22Rv1 (cell line): ENCODE data around the gene UBE2H.

Source experiments
- CTCF ChIP-seq: fragments of 450-650 bp; IDR thresholded peaks from 2 replicates; pipeline ENCODE4 v1.5.1; 2017; ENCODE audit warnings: mild to moderate bottlenecking
- ZFX ChIP-seq: fragments of 450-650 bp; IDR thresholded peaks from 2 replicates; pipeline ENCODE4 v1.6.1; 2017; ENCODE audit warnings: antibody characterized with exemption, borderline replicate concordance

- TF ChIP-seq CTCF (peak; percentile 13; the same call in 1 of the 2 replicates), ZFX (no peak)
Measured at GRCh38 chr7:129952086-129952652, 591 bp downstream of the UBE2H start.
